Stimulated activated CD8-positive, alpha-beta memory T cell treated with anti-CD3 and anti-CD28 coated beads, Interleukin-2, amount 100 ng/mL, for 48 hours (primary cell): ENCODE data around the gene TMTC3.
"Not testable (repeated sequence)": the region's sequence is repeated elsewhere in the genome, so short reads cannot be mapped to it uniquely, and the experiment has no call there.

Source experiments
- DNase-seq, 2 donors: peaks; one replicate each; pipeline ENCODE4 v3.0.0-alpha.2; 2020; ENCODE audit warnings: low read depth in 2 of 2

TMTC3 gene

GRCh38 chr12:88166179-88166578 lies 24.1 kb downstream of the TMTC3 start:
- DNase-seq = no peak

GRCh38 chr12:88167384-88167783 lies 25.3 kb downstream of the TMTC3 start:
- DNase-seq = no peak

GRCh38 chr12:88172844-88173407 lies 30.8 kb downstream of the TMTC3 start:
- DNase-seq = no peak

GRCh38 chr12:88175544-88175943 lies 33.4 kb downstream of the TMTC3 start:
- no peak for DNase-seq

GRCh38 chr12:88179436-88180014 lies 37.4 kb downstream of the TMTC3 start:
- no peak for DNase-seq

- DNase-seq = no peak
Observed at GRCh38 chr12:88181881-88182280, 39.8 kb downstream of the TMTC3 start.

- DNase-seq = no peak
Observed at GRCh38 chr12:88182416-88182815, 40.3 kb downstream of the TMTC3 start.

- DNase-seq = no peak
Observed at GRCh38 chr12:88184196-88184595, 42.1 kb downstream of the TMTC3 start.

GRCh38 chr12:88185279-88185678 lies 43.2 kb downstream of the TMTC3 start:
- DNase-seq = no peak

GRCh38 chr12:88185988-88186387 lies 43.9 kb downstream of the TMTC3 start:
- no peak for DNase-seq

- DNase-seq = no peak
Observed at GRCh38 chr12:88187571-88187970, 45.5 kb downstream of the TMTC3 start.

- DNase-seq = no peak
Observed at GRCh38 chr12:88188180-88188579, 46.1 kb downstream of the TMTC3 start.

- DNase-seq = no peak
Observed at GRCh38 chr12:88192426-88192825, 50.3 kb downstream of the TMTC3 start.

- no peak for DNase-seq
Observed at GRCh38 chr12:88194868-88195267, 52.8 kb downstream of the TMTC3 start.

- DNase-seq = no peak
Observed at GRCh38 chr12:88200029-88200428, 57.9 kb downstream of the TMTC3 start.

GRCh38 chr12:88202500-88202899 lies 60.4 kb downstream of the TMTC3 start:
- DNase-seq = no peak

GRCh38 chr12:88206601-88207000 lies 64.5 kb downstream of the TMTC3 start:
- no peak for DNase-seq

GRCh38 chr12:88207921-88208620 lies 66.0 kb downstream of the TMTC3 start:
- DNase-seq = no peak

GRCh38 chr12:88208661-88209060 lies 66.6 kb downstream of the TMTC3 start:
- no peak for DNase-seq

GRCh38 chr12:88210311-88210710 lies 68.2 kb downstream of the TMTC3 start:
- DNase-seq = not testable (repeated sequence)

- no peak for DNase-seq
Observed at GRCh38 chr12:88218293-88218692, 76.2 kb downstream of the TMTC3 start.

- no peak for DNase-seq
Observed at GRCh38 chr12:88219861-88220260, 77.8 kb downstream of the TMTC3 start.

GRCh38 chr12:88223519-88223918 lies 81.4 kb downstream of the TMTC3 start:
- DNase-seq = no peak
